KMS-11 (cell line): ENCODE data around the gene SAG.
"Not testable (repeated sequence)": the region's sequence is repeated elsewhere in the genome, so short reads cannot be mapped to it uniquely, and the experiment has no call there.

Experiments used
- H2AFZ ChIP-seq: fragments of 200-600 bp; sonication (generic); 2 replicates; pipeline ENCODE4 v1.6.1; 2016; ENCODE audit warnings: antibody characterized with exemption, mixed run types, low read depth
- H3K27ac ChIP-seq: fragments of 200-600 bp; sonication (generic); 2 replicates; pipeline ENCODE4 v1.6.1; 2016; ENCODE audit warnings: mild to moderate bottlenecking, mixed run types
- H3K27me3 ChIP-seq: fragments of 200-600 bp; sonication (generic); 2 replicates; pipeline ENCODE4 v1.6.1; 2017; ENCODE audit warnings: mild to moderate bottlenecking, low read depth, mixed run types, moderate library complexity; ENCODE audit not compliant: insufficient read depth
- H3K36me3 ChIP-seq: fragments of 200-600 bp; sonication (generic); 2 replicates; pipeline ENCODE4 v1.6.1; 2017; ENCODE audit warnings: mild to moderate bottlenecking, mixed run types; ENCODE audit not compliant: insufficient read depth
- H3K4me1 ChIP-seq: fragments of 200-600 bp; sonication (generic); 2 replicates; pipeline ENCODE4 v1.6.1; 2016; ENCODE audit warnings: mild to moderate bottlenecking, low read depth, mixed run types; ENCODE audit not compliant: poor library complexity, severe bottlenecking
- H3K4me2 ChIP-seq: fragments of 200-600 bp; sonication (generic); 2 replicates; pipeline ENCODE4 v1.7.0; 2016; ENCODE audit warnings: mild to moderate bottlenecking, mixed run types
- H3K4me3 ChIP-seq: fragments of 200-600 bp; sonication (generic); IDR thresholded peaks from 2 replicates; pipeline ENCODE4 v1.6.1; 2017; ENCODE audit warnings: low read depth, low read length, mixed read lengths; ENCODE audit not compliant: insufficient read depth
- H3K79me2 ChIP-seq: fragments of 200-600 bp; sonication (generic); 2 replicates; pipeline ENCODE4 v1.6.1; 2016; ENCODE audit warnings: low read depth, mixed run types; ENCODE audit not compliant: insufficient read depth
- H3K9ac ChIP-seq: fragments of 200-600 bp; sonication (generic); 2 replicates; pipeline ENCODE4 v1.6.1; 2016; ENCODE audit warnings: mild to moderate bottlenecking, mixed run types
- H4K20me1 ChIP-seq: fragments of 200-600 bp; sonication (generic); 2 replicates; pipeline ENCODE4 v1.6.1; 2016; ENCODE audit warnings: mild to moderate bottlenecking, mixed run types; ENCODE audit not compliant: insufficient read depth
- TF ChIP-seq, protein P1 (sequence below): fragments of 200-600 bp; sonication (generic); conservative IDR thresholded peaks from 2 replicates; pipeline ENCODE4 v1.6.1; 2017; ENCODE audit warnings: low read depth, mild to moderate bottlenecking, antibody characterized with exemption, low read length, moderate library complexity, mixed read lengths

Gene SAG

DNA sequence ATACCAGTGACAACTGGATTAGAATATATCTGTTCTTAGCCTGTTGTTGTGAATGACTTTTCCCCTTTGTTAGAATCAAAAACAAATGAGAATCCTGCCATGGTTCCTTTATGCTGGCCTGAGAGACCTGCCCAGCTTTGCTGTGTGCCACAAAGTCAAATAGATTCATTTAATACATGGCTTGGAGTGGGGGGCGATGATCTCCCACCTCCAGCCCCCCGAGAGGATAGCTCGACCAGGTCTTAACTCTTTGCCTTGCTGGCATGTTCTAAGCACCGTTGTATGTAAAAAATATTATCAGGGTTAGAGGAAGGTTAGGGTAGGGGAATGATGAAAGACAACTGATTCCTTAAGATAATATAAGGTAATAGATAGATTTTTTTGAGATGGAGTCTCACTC is 24.5 kb downstream of the SAG start:
- Histone ChIP-seq H2AFZ (no peak overlapping the region), H3K27me3 (no peaks in the 10 kb centered on the region), H4K20me1 (no peaks in the 10 kb centered on the region), H3K36me3 (no peaks in the 10 kb centered on the region), H3K9ac (no peak overlapping the region), H3K27ac (no peak overlapping the region), H3K4me3 (no peak overlapping the region), H3K4me1 (no peaks in the 10 kb centered on the region), H3K4me2 (no peak overlapping the region), H3K79me2 (no peaks in the 10 kb centered on the region)
- TF ChIP-seq, protein P1, sequence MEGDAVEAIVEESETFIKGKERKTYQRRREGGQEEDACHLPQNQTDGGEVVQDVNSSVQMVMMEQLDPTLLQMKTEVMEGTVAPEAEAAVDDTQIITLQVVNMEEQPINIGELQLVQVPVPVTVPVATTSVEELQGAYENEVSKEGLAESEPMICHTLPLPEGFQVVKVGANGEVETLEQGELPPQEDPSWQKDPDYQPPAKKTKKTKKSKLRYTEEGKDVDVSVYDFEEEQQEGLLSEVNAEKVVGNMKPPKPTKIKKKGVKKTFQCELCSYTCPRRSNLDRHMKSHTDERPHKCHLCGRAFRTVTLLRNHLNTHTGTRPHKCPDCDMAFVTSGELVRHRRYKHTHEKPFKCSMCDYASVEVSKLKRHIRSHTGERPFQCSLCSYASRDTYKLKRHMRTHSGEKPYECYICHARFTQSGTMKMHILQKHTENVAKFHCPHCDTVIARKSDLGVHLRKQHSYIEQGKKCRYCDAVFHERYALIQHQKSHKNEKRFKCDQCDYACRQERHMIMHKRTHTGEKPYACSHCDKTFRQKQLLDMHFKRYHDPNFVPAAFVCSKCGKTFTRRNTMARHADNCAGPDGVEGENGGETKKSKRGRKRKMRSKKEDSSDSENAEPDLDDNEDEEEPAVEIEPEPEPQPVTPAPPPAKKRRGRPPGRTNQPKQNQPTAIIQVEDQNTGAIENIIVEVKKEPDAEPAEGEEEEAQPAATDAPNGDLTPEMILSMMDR, result no peak

- TF ChIP-seq, protein P1, result no peak
- no peak overlapping the region for H3K4me2 ChIP-seq
- no peak overlapping the region for H3K9ac ChIP-seq
- H3K4me3 ChIP-seq, result no peak overlapping the region
- no peaks in the 10 kb centered on the region for H3K27me3 ChIP-seq
- H4K20me1 ChIP-seq, result no peaks in the 10 kb centered on the region
- no peaks in the 10 kb centered on the region for H3K79me2 ChIP-seq
- no peaks in the 10 kb centered on the region for H3K36me3 ChIP-seq
- H2AFZ ChIP-seq, result no peak overlapping the region
- H3K4me1 ChIP-seq, result no peaks in the 10 kb centered on the region
- H3K27ac ChIP-seq, result no peak overlapping the region
These were observed 27.3 kb downstream of the SAG start for GRCh38 chr2:233334915-233335314.

DNA sequence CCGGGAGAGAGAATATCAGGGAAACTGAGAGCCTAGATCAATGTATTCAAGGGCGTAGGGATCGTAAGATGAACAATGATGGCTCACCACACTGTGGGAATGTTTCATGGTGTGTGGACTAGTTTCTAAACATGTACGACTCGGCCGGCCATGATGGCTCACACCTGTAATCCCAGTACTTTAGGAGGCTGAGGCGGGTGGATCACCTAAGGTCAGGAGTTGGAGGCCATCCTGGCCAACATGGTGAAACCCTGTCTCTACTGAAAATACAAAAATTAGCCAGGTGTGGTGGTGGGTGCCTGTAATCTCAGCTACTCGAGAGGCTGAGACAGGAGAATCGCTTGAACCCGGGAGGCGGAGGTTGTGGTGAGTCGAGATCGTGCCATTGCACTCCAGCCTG is 28.5 kb downstream of the SAG start:
- not testable (repeated sequence) for H4K20me1 ChIP-seq, H3K27ac ChIP-seq, H3K4me1 ChIP-seq, H2AFZ ChIP-seq, H3K79me2 ChIP-seq, H3K4me2 ChIP-seq, H3K36me3 ChIP-seq, H3K27me3 ChIP-seq, H3K9ac ChIP-seq, H3K4me3 ChIP-seq

GRCh38 chr2:233336541-233336940 is 28.9 kb downstream of the SAG start:
- Histone ChIP-seq H3K4me3 (no peak overlapping the region), H3K9ac (no peak overlapping the region), H4K20me1 (no peaks in the 10 kb centered on the region), H3K27ac (no peak overlapping the region), H3K36me3 (no peaks in the 10 kb centered on the region), H3K4me2 (no peak overlapping the region), H3K27me3 (no peaks in the 10 kb centered on the region), H2AFZ (no peak overlapping the region), H3K79me2 (no peaks in the 10 kb centered on the region), H3K4me1 (no peaks in the 10 kb centered on the region)
- TF ChIP-seq, protein P1, result no peak

DNA sequence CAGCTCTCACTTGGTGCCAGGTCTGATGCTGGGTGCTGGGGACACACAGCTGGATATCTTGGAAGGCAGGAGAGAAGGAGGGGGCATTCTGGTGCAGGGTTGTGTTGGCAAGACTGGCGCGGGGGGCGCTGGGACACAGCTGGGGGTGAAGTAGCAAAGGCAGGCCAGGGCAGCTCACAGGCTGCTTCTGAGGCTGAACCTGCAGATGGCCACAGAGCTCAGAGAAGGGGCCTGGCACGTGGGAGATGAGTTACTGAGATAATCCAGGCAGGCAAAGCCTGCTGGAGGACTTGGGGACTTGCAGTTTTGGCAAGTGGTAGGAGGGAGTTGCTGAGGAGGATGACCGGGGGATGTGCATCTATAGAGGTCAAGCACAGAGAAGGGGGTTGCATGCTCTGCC is 30.4 kb downstream of the SAG start:
- H2AFZ ChIP-seq, result no peak overlapping the region
- H3K27me3 ChIP-seq, result no peaks in the 10 kb centered on the region
- H3K9ac ChIP-seq, result no peak overlapping the region
- no peaks in the 10 kb centered on the region for H3K4me1 ChIP-seq
- H3K4me3 ChIP-seq, result no peak overlapping the region
- H3K79me2 ChIP-seq, result no peaks in the 10 kb centered on the region
- no peaks in the 10 kb centered on the region for H4K20me1 ChIP-seq
- TF ChIP-seq, protein P1, result no peak
- no peak overlapping the region for H3K4me2 ChIP-seq
- no peak overlapping the region for H3K27ac ChIP-seq
- no peaks in the 10 kb centered on the region for H3K36me3 ChIP-seq
